Cerebellar nuclear complex (tissue), 1 donor: ENCODE results near the gene UBXN6.

ENCODE experiments used
- DNase-seq, 2 experiments: peaks; one replicate each; lab custom pipeline; 2025; lab: John Stamatoyannopoulos, UW

The UBXN6 gene

GRCh38 chr19:4457654-4458395 is at the start of gene UBXN6:
UBXN6 (minus strand) TSS chr19:4457794; CDS start chr19:4457697, 97 bp downstream.
- DNase-seq, result peak; percentile 94 to 98

GRCh38 chr19:4507150-4507452 is 49.5 kb upstream of the UBXN6 start:
- DNase-seq, result no peak

- DNase-seq, result no peak
Measured at GRCh38 chr19:4506449-4507149, 49.0 kb upstream of the UBXN6 start.

- DNase-seq, result no peak
Measured at GRCh38 chr19:4505570-4506448, 48.2 kb upstream of the UBXN6 start.

- DNase-seq, result no peak
Measured at GRCh38 chr19:4504891-4505569, 47.4 kb upstream of the UBXN6 start.

GRCh38 chr19:4504297-4504701 is 46.7 kb upstream of the UBXN6 start:
- DNase-seq, result no peak

- DNase-seq, result no peak
Measured at GRCh38 chr19:4503825-4504170, 46.2 kb upstream of the UBXN6 start.

- no peak for DNase-seq
Measured at GRCh38 chr19:4503132-4503824, 45.7 kb upstream of the UBXN6 start.

GRCh38 chr19:4502282-4503131 is 44.9 kb upstream of the UBXN6 start:
- DNase-seq, result no peak

- no peak for DNase-seq
Measured at GRCh38 chr19:4501691-4502090, 44.1 kb upstream of the UBXN6 start.

GRCh38 chr19:4500841-4501591 is 43.4 kb upstream of the UBXN6 start:
- no peak for DNase-seq

- DNase-seq, result no peak
Measured at GRCh38 chr19:4499855-4500254, 42.3 kb upstream of the UBXN6 start.

GRCh38 chr19:4499318-4499717 is 41.7 kb upstream of the UBXN6 start:
- no peak for DNase-seq

GRCh38 chr19:4498694-4499093 is 41.1 kb upstream of the UBXN6 start:
- no peak for DNase-seq

- DNase-seq, result no peak
Measured at GRCh38 chr19:4497770-4498389, 40.3 kb upstream of the UBXN6 start.

- DNase-seq, result no peak
Measured at GRCh38 chr19:4496304-4496703, 38.7 kb upstream of the UBXN6 start.

- DNase-seq, result no peak
Measured at GRCh38 chr19:4495471-4495870, 37.9 kb upstream of the UBXN6 start.

GRCh38 chr19:4494691-4495064 is 37.1 kb upstream of the UBXN6 start:
- DNase-seq, result no peak

- DNase-seq, result no peak
Measured at GRCh38 chr19:4493929-4494690, 36.5 kb upstream of the UBXN6 start.
